ENCODE measurements around the gene NR1I2.
A peak's percentile ranks its signal among the peaks of the same experiment; 100 is the strongest.

NR1I2 gene

GRCh38 chr3:119819806-119820205, 37.9 kb downstream of the NR1I2 start:
- no peak for DNase-seq (ENCODE audit: low spot score)

GRCh38 chr3:119825820-119826219, 43.9 kb downstream of the NR1I2 start:
- DNase-seq (ENCODE audit: low spot score): no peak

GRCh38 chr3:119826711-119827608, 45.1 kb downstream of the NR1I2 start:
- DNase-seq (ENCODE audit: low spot score): peak; percentile 43

- no peak for DNase-seq (ENCODE audit: low spot score)
Observed at GRCh38 chr3:119829420-119829819, 47.5 kb downstream of the NR1I2 start.

- DNase-seq (ENCODE audit: low spot score): no peak
Observed at GRCh38 chr3:119831022-119831421, 49.1 kb downstream of the NR1I2 start.

- DNase-seq (ENCODE audit: low spot score): no peak
Observed at GRCh38 chr3:119831941-119832371, 50.1 kb downstream of the NR1I2 start.

GRCh38 chr3:119834754-119835370, 53.0 kb downstream of the NR1I2 start:
- DNase-seq (ENCODE audit: low spot score): no peak

- no peak for DNase-seq (ENCODE audit: low spot score)
Observed at GRCh38 chr3:119835556-119835955, 53.7 kb downstream of the NR1I2 start.

GRCh38 chr3:119841808-119842471, 60.0 kb downstream of the NR1I2 start:
- no peak for DNase-seq (ENCODE audit: low spot score)

GRCh38 chr3:119849126-119849525, 67.2 kb downstream of the NR1I2 start:
- no peak for DNase-seq (ENCODE audit: low spot score)

- DNase-seq (ENCODE audit: low spot score): no peak
Observed at GRCh38 chr3:119856695-119857094, 74.8 kb downstream of the NR1I2 start.

GRCh38 chr3:119858957-119859356, 77.1 kb downstream of the NR1I2 start:
- no peak for DNase-seq (ENCODE audit: low spot score)

GRCh38 chr3:119859728-119860127, 77.8 kb downstream of the NR1I2 start:
- DNase-seq (ENCODE audit: low spot score): no peak

- DNase-seq (ENCODE audit: low spot score): no peak
Observed at GRCh38 chr3:119861681-119862080, 79.8 kb downstream of the NR1I2 start.

GRCh38 chr3:119862616-119863015, 80.7 kb downstream of the NR1I2 start:
- DNase-seq (ENCODE audit: low spot score): no peak

GRCh38 chr3:119864476-119864875, 82.6 kb downstream of the NR1I2 start:
- DNase-seq (ENCODE audit: low spot score): no peak

All from SK-N-DZ (cell line).